Activated T-cell treated with anti-CD3 and anti-CD28 coated beads, Interleukin-2, amount 50 U/mL, for 4 hours (primary cell): ENCODE results near the gene NQO1. TPM values are rescaled to one million over a fixed set of nuclear protein-coding genes. Genes with fewer than 3 reads are reported as not detected.
"Not testable (repeated sequence)": the region's sequence is repeated elsewhere in the genome, so short reads cannot be mapped to it uniquely, and the experiment has no call there.

ENCODE experiments used
- ATAC-seq, 2 donors: fragments of 200-7000 bp; cut with Tn5 transposase; one replicate each; pipeline ENCODE4 v1.10.0; 2021
- DNase-seq: peaks from one replicate; pipeline ENCODE4 v3.0.0-alpha.2; 2020
- H3K27me3 Mint-ChIP-seq: one replicate; pipeline ENCODE4 v1.8.0; 2021; ENCODE audit warnings: low read depth, mixed read lengths
- H3K36me3 Mint-ChIP-seq: one replicate; pipeline ENCODE4 v1.8.0; 2022; ENCODE audit warnings: mixed read lengths; ENCODE audit not compliant: insufficient read depth
- H3K4me1 Mint-ChIP-seq: one replicate; pipeline ENCODE4 v1.8.0; 2021; ENCODE audit warnings: low read depth, mixed read lengths
- H3K4me3 Mint-ChIP-seq: one replicate; pipeline ENCODE4 v1.8.0; 2021; ENCODE audit warnings: mild to moderate bottlenecking, moderate library complexity, mixed read lengths
- H3K9me3 Mint-ChIP-seq: one replicate; pipeline ENCODE4 v1.8.0; 2021; ENCODE audit warnings: mixed read lengths
- total RNA-seq, 3 donors: library from RNA; stranded (reverse); gene quantifications; one replicate each; pipeline ENCODE4 v1.2.1, GENCODE V29; 2021

Gene NQO1
- 1 to 10 TPM; 5.5 to 8.5 (median 6.0) TPM for total RNA-seq

- Mint-ChIP-seq H3K9me3 (no peaks in the 10 kb centered on the region), H3K27me3 (no peaks in the 10 kb centered on the region), H3K36me3 (no peaks in the 10 kb centered on the region), H3K4me3 (peak within 1 kb of the TSS; percentile 93), H3K4me1 (peaks cover 18% of the 10 kb centered on the region)
- DNase-seq (peak; percentile 78), ATAC-seq (peak; percentile 100)
Observed at GRCh38 chr16:69726313-69727060, at the start of gene NQO1. Gene NQO1 (minus strand): TSS chr16:69726560. CDS start chr16:69726439, 121 bp downstream.

- H3K4me1 Mint-ChIP-seq = peaks cover 35% of the 10 kb centered on the region
- no peak overlapping the region for H3K4me3 Mint-ChIP-seq
- H3K36me3 Mint-ChIP-seq = peaks cover 27% of the 10 kb centered on the region
Observed at GRCh38 chr16:69775563-69775962, 49.2 kb upstream of the NQO1 start.

GRCh38 chr16:69773260-69773947 lies 47.0 kb upstream of the NQO1 start:
- peaks cover 42% of the 10 kb centered on the region for H3K4me1 Mint-ChIP-seq
- H3K27me3 Mint-ChIP-seq = no peaks in the 10 kb centered on the region
- H3K4me3 Mint-ChIP-seq = no peak overlapping the region
- peaks cover 19% of the 10 kb centered on the region for H3K9me3 Mint-ChIP-seq
- H3K36me3 Mint-ChIP-seq = peaks cover 30% of the 10 kb centered on the region
- ATAC-seq (no peak), DNase-seq (no peak)

More at GRCh38 chr16:69775563-69775962, 49.2 kb upstream of the NQO1 start:
- Mint-ChIP-seq H3K9me3 (peaks cover 19% of the 10 kb centered on the region), H3K27me3 (no peaks in the 10 kb centered on the region)
- no peak for DNase-seq
- ATAC-seq = no peak

- no peak overlapping the region for H3K4me3 Mint-ChIP-seq
- ATAC-seq (no peak), DNase-seq (no peak)
- peaks cover 19% of the 10 kb centered on the region for H3K9me3 Mint-ChIP-seq
- peaks cover 50% of the 10 kb centered on the region for H3K4me1 Mint-ChIP-seq
- no peaks in the 10 kb centered on the region for H3K27me3 Mint-ChIP-seq
- H3K36me3 Mint-ChIP-seq = peaks cover 27% of the 10 kb centered on the region
Observed at GRCh38 chr16:69771651-69771967, 45.2 kb upstream of the NQO1 start.

- peaks cover 13% of the 10 kb centered on the region for H3K36me3 Mint-ChIP-seq
- H3K9me3 Mint-ChIP-seq = peaks cover under 1% of the 10 kb centered on the region
- no peak overlapping the region for H3K4me3 Mint-ChIP-seq
- no peaks in the 10 kb centered on the region for H3K27me3 Mint-ChIP-seq
- DNase-seq (no peak), ATAC-seq (no peak)
- H3K4me1 Mint-ChIP-seq = peaks cover 52% of the 10 kb centered on the region
Observed at GRCh38 chr16:69769404-69769803, 43.0 kb upstream of the NQO1 start.

- H3K4me3 Mint-ChIP-seq = no peak overlapping the region
- DNase-seq = no peak
- no peaks in the 10 kb centered on the region for H3K27me3 Mint-ChIP-seq
- peaks cover 9% of the 10 kb centered on the region for H3K36me3 Mint-ChIP-seq
- ATAC-seq = no peak
- peaks cover 50% of the 10 kb centered on the region for H3K4me1 Mint-ChIP-seq
- H3K9me3 Mint-ChIP-seq = no peaks in the 10 kb centered on the region
Observed at GRCh38 chr16:69768666-69769065, 42.3 kb upstream of the NQO1 start.

GRCh38 chr16:69767459-69768229 lies 41.3 kb upstream of the NQO1 start:
- no peaks in the 10 kb centered on the region for H3K9me3 Mint-ChIP-seq
- peaks cover 48% of the 10 kb centered on the region for H3K4me1 Mint-ChIP-seq
- peak; percentile 35 to 36 for ATAC-seq
- H3K36me3 Mint-ChIP-seq = peaks cover 9% of the 10 kb centered on the region
- H3K4me3 Mint-ChIP-seq = no peak overlapping the region
- no peak for DNase-seq
- no peaks in the 10 kb centered on the region for H3K27me3 Mint-ChIP-seq

- DNase-seq (no peak), ATAC-seq (no peak)
- no peaks in the 10 kb centered on the region for H3K27me3 Mint-ChIP-seq
- H3K4me1 Mint-ChIP-seq = peaks cover 32% of the 10 kb centered on the region
- peak overlapping the region; percentile 91 for H3K4me3 Mint-ChIP-seq
- no peaks in the 10 kb centered on the region for H3K9me3 Mint-ChIP-seq
- H3K36me3 Mint-ChIP-seq = peaks cover 7% of the 10 kb centered on the region
Observed at GRCh38 chr16:69763599-69763942, 37.2 kb upstream of the NQO1 start.

- peaks cover 32% of the 10 kb centered on the region for H3K4me1 Mint-ChIP-seq
- H3K4me3 Mint-ChIP-seq = peak overlapping the region; percentile 91
- peak in 1 of 2 donors; percentile 16 for ATAC-seq
- no peaks in the 10 kb centered on the region for H3K27me3 Mint-ChIP-seq
- H3K9me3 Mint-ChIP-seq = no peaks in the 10 kb centered on the region
- DNase-seq = no peak
- H3K36me3 Mint-ChIP-seq = peaks cover 6% of the 10 kb centered on the region
Observed at GRCh38 chr16:69762814-69763598, 36.6 kb upstream of the NQO1 start.

GRCh38 chr16:69761983-69762813 lies 35.8 kb upstream of the NQO1 start, which contains the start of gene WWP2:
Gene WWP2 (plus strand): TSS chr16:69762332. CDS start chr16:69787011, 24,679 bp downstream.
- H3K9me3 Mint-ChIP-seq = no peaks in the 10 kb centered on the region
- no peaks in the 10 kb centered on the region for H3K27me3 Mint-ChIP-seq
- peaks cover 27% of the 10 kb centered on the region for H3K4me1 Mint-ChIP-seq
- ATAC-seq = peak; percentile 93
- DNase-seq = peak; percentile 71
- H3K36me3 Mint-ChIP-seq = peaks cover 6% of the 10 kb centered on the region
- peak within 1 kb of the TSS; percentile 91 for H3K4me3 Mint-ChIP-seq

GRCh38 chr16:69757375-69757774 lies 31.0 kb upstream of the NQO1 start:
- not testable (repeated sequence) for H3K4me3 Mint-ChIP-seq, H3K9me3 Mint-ChIP-seq, H3K27me3 Mint-ChIP-seq, ATAC-seq, DNase-seq, H3K36me3 Mint-ChIP-seq
- H3K4me1 Mint-ChIP-seq = peaks cover 19% of the 10 kb centered on the region

GRCh38 chr16:69756705-69757104 lies 30.3 kb upstream of the NQO1 start:
- ATAC-seq = no peak

More at GRCh38 chr16:69756705-69757104, 30.3 kb upstream of the NQO1 start:
- no peak overlapping the region for H3K4me3 Mint-ChIP-seq
- peaks cover 25% of the 10 kb centered on the region for H3K4me1 Mint-ChIP-seq
- H3K36me3 Mint-ChIP-seq = peaks cover 12% of the 10 kb centered on the region
- no peaks in the 10 kb centered on the region for H3K27me3 Mint-ChIP-seq
- DNase-seq = no peak
- H3K9me3 Mint-ChIP-seq = no peaks in the 10 kb centered on the region
